Measurements from ENCODE around the gene JCAD.
"Not testable (repeated sequence)": the region's sequence is repeated elsewhere in the genome, so short reads cannot be mapped to it uniquely, and the experiment has no call there.

JCAD gene

DNA sequence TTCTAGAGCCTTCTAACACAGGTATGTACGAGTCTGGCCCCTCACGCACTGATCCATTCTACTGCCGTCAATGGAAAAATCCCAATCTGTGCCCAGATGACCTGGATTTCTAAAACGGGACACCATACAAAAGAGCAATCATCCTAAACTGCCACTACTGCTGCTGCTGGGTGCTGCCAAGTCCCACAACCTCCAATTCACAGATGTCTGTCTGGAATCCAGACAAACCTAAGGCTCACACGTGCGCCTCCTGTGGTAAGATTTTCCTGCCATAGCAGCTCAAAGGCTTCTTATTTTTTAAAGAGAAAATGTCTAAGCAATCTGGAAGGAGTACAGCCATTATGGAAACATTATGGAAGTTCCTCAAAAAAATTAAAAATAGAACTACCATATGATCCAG is 40.9 kb downstream of the JCAD start:
- no peak for DNase-seq

DNA sequence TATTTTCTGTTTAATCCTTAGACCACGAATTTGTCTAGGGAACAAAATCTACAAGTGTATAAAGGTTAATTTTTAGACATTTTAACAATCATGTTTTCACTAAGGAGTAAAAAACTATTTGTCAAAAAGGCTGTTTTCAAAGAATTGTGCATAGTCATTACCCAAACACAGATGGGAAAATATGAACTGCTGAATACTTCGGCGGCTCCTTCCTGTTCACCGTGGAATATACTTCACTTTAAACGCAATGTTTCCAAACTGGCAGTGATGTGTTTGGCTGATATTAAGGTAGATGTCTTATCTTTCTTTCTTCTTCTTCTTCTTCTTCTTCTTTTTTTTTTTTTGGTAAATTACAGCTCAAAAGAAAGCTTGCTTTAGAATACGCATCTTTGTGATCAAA is 41.4 kb downstream of the JCAD start:
- DNase-seq: no peak

DNA sequence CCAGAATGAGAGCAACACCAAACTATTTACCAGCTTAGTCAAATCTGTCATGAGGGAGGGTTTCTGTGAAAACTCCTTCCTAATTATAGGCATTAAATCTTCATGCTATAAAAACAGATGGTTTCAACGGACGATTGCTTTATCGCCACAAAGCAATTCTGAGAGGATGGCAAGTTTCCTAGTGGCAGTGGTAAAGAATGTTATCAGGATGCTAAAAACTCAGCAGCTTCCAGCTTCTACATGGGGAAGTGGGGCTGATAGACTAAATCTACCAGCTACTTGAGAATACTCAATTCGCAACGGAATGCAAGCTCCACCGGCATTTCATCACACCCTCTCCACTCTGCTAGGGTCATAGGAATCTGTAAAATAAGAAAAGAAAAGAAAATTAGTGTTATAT is 41.8 kb downstream of the JCAD start:
- DNase-seq: no peak

DNA sequence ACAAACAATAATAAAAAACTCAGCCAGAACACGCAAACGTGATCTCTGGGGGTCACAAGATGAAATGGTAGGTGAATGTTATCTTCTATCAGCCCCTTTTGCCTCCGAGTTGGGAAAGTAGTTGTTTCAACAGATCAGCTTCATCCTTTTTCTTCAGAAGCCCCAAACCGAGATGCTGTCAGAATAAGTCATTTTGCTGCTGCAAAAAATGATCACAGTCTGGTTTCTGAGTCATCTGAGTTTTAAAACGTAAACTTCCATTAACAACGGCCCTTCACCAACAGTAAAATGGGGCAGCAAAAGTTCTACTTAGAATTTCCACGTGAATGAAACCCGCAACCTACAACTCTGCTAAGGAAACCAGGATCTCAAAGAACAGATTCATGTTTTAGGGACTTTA is 44.9 kb downstream of the JCAD start:
- DNase-seq: no peak

DNA sequence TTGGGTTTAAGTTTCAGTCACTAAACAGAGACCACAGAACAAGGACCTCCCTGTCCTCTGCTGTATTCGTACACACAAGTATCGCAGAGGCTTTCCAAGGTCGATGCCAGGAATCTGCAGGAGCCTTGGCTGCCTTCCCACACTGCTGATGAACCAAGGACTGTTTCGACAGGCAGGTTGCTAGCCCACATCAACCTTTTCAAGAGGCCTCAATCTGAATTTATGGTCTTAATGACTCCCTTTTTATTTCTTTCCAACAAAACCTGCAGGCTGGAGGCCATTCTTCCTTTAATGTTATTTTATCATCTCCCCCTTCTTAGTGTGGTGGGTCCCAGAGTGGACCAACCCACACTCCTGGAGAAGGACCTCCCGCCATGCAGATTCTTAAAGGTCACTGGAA is 45.6 kb downstream of the JCAD start:
- DNase-seq: no peak

DNA sequence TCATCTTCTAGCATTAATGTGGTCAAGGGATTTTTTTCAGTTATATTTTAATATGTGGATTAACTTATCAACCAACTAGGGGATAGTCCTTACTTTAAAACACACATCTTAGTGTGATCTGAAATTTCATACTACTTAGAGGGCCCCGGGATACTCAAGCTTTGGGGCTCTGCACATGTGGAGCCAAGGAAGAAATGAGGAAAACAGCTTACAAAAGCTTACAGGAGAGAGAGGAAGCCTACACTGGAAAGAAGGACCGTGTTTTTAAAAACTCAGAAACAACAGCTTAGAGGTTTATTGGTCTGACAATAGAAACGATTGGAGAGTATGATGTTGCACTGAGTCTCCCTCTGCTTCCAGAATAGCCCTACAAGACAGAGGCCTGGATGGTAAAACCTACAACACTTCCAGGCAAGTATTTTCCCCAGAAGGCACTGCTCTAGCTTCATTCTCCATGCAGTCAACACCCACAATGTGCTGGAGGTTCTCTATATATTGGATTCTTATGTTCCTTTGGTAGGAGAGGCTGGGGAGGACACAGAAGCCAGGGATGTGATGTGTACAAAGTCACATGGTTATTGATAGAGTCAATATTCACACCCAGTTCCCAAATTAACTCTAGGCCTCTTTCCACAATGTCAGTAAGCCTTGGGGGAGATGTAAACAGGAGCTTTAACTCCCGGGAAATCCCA is 47.3 kb downstream of the JCAD start:
- no peak for DNase-seq

DNA sequence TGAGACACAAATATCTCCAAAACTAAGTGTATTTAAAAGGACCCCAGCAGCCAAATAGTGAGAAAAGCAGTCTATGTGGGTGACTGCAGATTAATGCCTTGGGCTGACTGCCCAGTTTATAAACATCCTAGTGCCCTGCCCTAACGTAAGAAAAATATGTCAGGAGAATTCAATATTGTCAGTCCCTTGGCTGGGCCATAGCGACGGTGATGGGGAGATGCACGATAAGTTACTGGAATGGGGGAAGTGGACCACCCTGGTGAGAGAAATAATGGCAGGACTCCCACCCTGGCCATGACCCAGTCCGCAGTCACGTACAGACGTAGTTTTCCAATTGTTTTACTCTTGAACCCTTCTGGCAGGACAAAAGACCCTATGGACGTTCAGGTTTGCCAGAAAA is 48.0 kb downstream of the JCAD start:
- no peak for DNase-seq

DNA sequence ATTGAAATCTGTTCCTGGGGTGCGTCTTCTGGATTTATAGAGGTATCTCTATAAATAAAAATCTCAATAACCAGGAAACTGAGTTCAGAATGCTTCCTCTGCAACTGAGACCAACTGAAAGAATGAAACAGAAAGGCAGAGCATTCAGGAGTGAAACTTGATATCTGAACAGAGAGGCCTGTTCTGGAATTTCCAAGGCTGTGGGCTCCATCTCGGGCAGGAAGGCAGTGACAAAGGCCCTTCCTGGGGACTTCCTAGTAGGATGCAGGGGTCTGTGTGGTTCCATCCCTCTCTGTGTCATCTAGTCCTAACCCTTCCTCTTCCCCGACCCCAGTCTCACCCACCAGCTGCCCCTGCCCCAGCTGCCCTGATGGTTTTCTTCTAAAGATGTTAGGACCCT is 52.0 kb downstream of the JCAD start:
- no peak for DNase-seq

DNA sequence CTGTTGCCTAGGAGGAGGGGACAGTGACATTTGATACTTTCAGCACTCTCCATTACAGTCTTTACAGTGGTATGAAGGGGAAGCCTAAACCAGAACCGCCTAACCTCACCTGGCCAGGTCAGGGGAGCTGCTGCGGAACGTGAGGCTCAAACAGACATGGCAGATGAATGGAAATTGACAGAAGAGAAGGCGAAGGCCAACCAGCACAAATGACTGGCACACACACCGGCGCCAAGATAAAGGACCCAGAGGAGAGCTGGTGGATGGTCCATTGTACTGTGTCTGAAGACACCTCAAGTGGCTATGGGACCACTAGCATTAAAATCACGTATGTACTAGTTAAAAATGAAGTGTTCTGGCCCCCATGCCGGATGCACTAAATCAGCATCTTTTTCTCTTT is 53.0 kb downstream of the JCAD start:
- no peak for DNase-seq

DNA sequence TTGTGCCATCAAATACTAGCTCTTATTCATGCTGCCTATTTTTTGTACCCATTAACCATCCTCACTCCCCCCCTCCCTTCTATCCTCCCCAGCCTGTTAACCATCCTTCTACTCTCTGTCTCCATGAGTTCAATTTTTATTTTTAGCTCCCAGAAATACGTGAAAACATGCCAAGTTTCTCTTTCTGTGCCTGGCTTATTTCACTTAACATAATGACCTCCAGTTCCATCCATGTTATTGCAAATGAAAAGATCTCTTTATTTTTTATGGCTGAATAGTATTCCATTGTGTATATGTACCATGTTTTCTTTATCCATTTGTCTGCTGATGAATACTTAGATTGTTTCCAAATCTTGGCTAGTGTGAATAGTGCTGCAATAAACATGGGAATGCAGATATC is 54.3 kb downstream of the JCAD start:
- not testable (repeated sequence) for DNase-seq

DNA sequence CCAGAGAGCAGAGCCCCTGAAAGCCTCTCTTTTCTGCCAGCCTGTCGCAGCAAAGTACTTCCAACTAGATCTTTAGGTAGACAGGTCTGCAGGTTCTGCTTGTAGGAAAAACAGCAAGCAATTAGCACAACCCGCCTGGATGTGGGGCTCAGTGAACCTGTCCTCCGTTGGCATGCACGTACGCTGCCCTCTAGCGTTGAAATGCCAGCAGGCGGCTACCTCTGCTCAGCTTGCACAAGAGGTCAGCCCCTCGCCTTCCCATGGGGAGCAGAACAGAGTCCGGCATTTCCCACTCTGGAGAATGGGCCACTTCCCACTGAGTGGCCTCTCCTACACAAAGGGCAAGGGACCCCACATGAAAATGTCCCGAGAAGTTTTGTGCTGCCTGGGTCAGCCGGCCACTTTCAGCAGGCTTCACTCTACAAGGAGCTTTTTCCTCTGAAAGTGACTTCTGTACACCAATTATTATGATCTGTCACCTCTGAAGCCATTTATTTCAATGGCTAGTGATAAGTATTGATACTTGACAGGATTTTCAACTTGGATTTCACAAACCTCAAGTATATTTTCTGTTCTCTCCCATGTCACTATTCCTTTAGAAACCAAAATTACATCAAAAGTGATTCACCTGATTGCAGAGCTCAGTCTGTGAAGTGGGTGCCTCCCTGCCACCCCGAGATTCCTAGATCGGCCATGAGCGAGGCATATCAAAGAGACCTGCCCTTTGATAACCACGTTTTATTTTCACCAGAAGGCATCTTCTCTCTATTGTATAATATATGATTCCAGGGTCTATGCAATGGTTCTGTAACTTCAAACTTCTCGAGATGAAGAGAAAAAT is 56.7 kb downstream of the JCAD start:
- DNase-seq: peak; percentile 43

DNA sequence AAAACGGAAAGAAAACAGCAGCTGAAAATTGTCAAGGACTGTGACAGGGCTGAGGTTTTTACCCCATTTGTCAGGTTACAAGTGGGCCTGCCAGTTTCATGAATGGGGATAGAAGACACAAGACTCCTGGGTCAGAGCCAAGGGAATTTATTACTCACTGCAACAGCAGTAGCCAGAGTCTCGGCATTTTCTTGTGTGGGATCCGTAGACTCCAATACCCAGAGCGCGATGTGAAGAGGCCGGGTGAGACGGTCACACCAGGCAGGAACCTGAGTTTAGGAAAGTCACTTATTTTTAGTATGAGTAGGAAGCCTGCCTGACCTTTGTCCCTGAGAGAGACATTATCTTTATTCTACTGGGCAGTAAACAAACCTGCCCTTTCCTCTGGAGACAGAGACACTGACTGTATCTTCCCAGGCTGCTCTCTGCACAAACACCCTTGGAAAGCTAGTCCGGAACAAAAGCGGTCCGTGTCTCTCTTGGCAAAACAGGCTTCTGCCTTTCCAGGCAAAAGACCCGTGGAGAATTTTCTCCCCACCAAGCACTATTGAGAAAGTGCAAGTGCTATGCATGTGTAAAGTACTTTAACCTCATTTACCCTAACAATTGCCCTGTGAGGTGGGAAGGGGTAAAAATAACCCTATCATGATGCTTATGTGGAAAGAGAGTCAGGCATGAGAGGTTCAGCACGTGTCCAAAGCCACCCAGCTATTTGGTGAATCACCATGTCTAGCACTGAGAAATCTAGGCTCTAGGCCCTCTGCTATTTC is 58.4 kb downstream of the JCAD start:
- DNase-seq: no peak

DNA sequence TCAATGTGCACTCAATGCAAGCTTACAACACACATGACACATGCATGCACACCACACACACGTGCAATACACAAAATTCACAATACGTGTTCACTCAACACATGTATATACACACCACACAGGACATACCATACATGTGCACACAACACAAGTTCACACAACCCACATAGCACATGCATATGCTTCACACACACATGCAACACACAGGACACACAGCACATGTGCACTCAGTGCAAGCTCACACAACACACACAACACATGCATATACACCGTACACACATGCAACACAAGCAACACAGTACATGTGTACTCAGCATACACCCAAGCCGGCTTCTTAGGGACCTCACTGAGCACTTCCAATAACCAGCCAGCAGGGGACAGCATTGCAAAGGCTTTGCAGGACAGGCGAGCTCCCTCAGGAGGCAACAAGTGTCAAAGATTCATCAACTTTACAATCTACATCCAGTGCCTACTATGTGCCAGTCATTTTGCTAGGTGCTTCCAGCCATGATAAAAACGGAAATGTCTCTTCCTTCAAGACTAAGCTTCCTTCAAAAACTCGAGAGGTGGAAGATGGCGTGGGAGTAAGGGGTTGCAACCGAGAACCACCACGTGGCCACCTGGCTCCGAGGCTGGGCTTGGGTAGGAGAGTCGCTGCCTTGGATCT is 61.1 kb downstream of the JCAD start:
- peak; percentile 65 for DNase-seq

DNA sequence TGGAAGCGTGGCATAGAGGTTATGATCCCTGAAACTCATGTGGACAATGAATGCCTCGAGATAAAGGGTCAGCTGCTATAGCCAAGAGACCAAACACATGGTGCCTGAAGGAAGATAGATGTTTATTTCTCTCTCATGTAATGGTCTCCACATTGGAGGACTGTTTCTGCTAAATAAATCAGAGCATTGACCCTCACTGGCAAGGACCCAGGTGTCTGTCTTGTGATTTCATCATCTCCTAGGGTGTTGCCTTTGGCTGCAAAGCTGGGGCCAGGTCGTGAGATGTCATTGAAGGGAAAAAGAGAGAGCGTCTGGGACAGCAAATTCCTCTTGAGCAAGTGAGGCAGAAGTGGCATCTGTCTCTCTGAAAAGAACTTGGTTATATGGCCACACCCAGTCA is 64.6 kb downstream of the JCAD start:
- DNase-seq: no peak

DNA sequence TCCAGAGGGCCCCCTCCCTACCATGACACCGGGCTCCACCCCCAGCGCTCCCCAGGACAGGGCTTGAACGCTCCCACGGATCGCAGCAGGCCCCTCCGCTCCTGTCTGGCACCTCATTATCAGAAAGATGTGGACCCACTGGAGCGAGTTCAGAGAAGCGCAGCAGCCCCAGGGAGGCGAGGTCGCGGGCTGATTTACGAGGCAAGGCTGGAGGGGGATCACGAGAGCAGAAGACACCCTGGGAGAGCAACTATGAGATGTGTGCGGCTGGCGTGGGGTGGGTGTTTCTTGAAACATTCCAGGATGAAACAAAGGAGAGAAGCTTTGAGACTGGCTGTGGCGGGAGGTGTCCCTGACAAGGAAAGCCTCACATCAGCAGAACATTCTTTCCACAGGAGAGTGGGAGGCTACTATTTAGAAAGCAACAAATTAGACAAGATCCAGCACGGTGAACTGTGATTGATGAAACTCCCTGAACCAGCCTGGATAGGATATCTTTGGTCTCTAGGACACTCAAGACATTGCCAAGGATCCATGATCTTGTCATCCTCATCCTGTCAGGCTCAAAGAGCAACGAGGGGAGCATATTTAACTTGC is 66.0 kb downstream of the JCAD start:
- DNase-seq: no peak

DNA sequence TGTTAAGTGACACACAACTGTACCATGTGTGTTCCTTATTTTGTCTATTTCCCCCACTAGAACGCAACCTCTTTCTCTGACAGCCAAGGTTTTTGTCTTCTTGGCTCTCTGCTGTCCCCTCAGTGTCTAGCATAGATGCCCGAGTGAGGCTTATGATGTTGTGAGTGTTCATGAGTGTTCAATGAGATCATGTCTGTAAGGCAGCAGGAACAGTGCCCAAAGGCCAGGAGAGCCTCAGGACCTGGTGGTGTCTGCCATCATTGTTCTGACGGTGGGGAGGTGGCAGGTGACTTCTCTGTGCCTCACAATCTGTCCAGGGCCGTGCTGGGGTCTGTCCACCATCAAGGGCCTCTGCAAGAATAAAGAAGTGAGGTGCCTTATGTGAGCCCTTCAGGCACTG is 66.5 kb downstream of the JCAD start:
- no peak for DNase-seq

DNA sequence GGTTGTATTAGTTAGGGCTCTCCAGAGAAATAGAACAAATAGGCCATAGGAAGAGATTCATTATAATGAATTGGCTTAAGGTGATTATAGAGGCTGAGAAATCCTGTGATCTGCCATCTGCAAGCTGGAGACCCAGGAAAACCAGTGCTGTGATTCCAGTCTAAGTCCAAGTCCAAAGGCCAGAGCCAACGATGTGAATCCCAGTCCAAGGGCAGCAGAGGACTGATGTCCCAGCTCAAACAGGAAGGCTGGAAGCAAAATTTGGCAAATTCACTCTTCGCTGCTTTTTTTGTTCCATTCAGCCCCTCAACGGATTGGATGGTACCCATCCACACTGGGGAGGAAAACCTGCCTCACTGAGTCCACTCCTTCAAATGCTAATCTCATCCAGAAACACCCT is 68.0 kb downstream of the JCAD start:
- DNase-seq: no peak

DNA sequence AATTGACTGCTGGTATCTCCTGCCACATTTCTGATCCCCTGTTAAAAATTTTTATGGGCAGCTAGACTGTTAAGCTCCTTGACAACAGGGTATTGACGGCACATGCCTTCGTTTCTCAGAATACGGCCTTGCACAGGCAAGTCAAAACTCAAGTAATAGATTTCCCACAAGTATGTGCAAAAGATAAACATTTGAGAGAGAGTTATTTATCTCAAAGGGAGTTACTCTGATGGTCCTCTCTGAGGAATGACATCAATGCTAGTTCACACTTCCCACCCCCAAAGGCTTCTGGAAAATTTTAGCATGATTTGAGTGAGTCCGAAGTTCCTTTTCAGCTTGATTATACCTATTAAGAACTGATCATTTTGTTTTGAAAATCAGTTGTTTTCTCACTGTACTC is 71.9 kb downstream of the JCAD start:
- no peak for DNase-seq

DNA sequence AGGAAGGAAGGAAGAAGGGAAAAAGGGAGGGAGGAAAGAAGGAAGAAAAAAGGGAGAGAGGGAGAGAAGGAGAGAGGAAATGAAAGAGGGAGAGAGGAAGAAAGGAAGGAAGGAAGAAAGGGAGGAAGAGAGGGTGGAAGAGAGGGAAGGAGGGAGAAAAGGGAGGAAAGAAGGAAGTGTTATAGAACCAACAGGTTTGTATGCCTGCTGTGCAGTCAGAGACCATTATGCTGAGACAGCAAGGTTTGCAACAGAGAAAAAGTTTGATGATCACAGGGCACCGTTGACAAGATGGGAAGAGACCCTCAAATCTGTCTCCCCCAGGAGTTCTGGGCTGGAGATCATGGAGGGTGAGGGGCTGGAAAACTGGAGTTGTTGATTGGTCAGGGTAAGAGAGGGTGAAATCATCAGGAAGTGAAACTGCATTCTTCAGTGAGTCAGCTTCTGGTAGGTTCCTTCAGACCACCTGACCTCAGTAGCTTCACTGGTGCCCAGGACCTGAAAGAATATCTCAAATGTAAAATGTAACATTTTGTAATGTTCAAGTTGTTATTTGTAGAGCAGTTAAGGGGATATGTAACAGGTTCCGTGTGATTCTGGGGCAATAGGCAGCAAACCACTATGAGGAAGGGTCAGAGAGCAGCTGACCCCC is 76.3 kb downstream of the JCAD start:
- no peak for DNase-seq

DNA sequence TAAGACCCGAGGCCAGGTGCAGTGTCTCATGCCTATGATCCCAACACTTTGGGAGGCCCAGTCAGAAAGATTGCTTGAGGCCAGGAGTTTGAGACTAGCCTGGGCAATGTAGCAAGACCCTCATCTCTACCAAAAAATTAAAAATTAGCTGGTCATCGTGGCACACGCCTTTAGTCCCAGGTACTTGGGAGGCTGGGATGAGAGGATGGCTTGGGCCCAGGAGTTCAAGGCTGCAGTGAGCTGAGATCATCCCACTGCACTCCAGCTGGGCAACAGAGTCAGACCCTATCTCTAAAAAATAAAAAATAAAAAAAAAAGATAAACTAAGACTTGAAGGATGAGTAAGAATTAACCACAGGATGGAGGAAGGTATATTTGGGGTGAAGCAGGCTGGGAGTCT is 77.9 kb downstream of the JCAD start:
- no peak for DNase-seq

DNA sequence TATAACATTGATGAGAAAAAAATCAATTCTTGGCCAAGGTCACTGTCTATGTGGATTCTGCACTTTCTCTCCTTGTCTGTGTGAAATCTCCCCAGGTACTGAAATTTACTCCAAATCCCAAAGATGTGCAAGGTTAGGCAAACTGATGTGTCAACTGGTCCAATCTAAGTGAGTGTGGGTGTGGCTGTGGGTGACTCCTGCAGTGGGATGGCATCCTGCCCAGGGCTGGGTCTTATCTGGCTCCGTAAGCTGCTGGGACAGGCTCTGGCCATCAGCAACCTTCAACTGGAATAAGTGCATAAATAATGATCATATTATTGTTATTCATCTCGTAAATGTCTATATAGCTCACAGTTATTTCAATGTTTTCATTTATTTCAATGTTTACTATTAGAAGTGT is 79.3 kb downstream of the JCAD start:
- no peak for DNase-seq

DNA sequence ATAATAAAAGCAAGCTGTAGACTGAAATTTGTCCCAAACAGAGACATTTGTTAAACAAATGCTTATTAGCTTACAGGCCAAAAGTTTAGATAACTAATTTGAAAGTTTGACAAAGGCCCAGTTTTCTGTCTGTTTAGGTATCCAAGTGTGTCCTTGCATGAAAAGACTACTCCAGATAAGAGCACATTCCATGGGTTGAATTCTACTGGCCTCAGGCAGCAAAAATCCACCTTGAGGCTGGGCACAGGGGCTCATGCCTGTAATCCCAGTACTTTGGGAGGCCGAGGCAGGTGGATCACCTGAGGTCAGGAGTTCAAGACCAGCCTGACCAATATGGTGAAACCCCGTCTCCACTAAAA is 80.0 kb downstream of the JCAD start:
- DNase-seq: not testable (repeated sequence)

DNA sequence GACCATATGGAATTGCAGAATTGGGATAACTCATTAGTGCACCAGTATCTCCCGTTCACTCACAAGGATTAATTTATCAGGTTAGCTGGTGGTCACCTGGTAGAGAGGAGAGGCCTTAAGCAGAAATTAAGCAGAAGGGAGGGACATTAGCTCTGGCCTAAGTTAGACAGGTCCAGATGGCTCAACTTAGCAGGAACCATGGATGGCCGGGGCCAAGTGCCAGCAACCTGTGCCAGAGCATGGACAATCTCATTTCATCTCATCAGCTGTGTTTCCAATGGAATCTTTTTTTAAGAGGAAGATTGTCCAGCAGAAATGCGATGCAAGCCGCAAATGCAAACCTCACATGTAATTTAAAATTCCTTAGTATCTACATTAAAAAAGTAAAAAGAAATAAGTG is 82.2 kb downstream of the JCAD start:
- no peak for DNase-seq
